ENCODE results near the gene RALGPS1.

- TF ChIP-seq CTCF (IDR thresholded peaks at IDR 0.05; ENCODE audit: low read length): no peak
- TF ChIP-seq EZH2phosphoT487 (IDR thresholded peaks at IDR 0.05; ENCODE audit: low read length): no peak
Observed at GRCh38 chr9:127112735-127113161, 198.2 kb downstream of the RALGPS1 start.
